HEK293 (cell line): ENCODE results near the gene MAP2K6.

ENCODE experiments used
- ELK4 ChIP-seq: IDR thresholded peaks from 2 replicates; pipeline ENCODE4 v1.6.1; 2011; ENCODE audit warnings: mild to moderate bottlenecking, low read depth, low read length, borderline replicate concordance
- KLF16 ChIP-seq: fragments of 450-650 bp; formaldehyde crosslinking; IDR thresholded peaks from 2 replicates; pipeline ENCODE4 v1.5.1; 2017; ENCODE audit warnings: missing biosample characterization, missing genetic modification characterization
- PRDM1 ChIP-seq: fragments of 450-650 bp; formaldehyde crosslinking; IDR thresholded peaks from 2 replicates; pipeline ENCODE4; 2016; ENCODE audit warnings: missing biosample characterization, missing genetic modification characterization
- ZNF426 ChIP-seq: fragments of 450-650 bp; formaldehyde crosslinking; IDR thresholded peaks from 2 replicates; pipeline ENCODE4 v1.5.1; 2017; ENCODE audit warnings: missing biosample characterization, missing genetic modification characterization, mild to moderate bottlenecking, inconsistent platforms, moderate library complexity
- ZNF530 ChIP-seq: fragments of 450-650 bp; formaldehyde crosslinking; IDR thresholded peaks from 2 replicates; pipeline ENCODE4 v1.5.1; 2016; ENCODE audit warnings: low read depth, missing biosample characterization, missing genetic modification characterization
- TF ChIP-seq, protein P1 (sequence below): fragments of 450-650 bp; formaldehyde crosslinking; IDR thresholded peaks from 2 replicates; pipeline ENCODE4 v1.5.1; 2017; ENCODE audit warnings: missing biosample characterization, missing genetic modification characterization
- TF ChIP-seq, protein P2 (sequence below): fragments of 450-650 bp; formaldehyde crosslinking; IDR thresholded peaks from 2 replicates; pipeline ENCODE4 v1.5.1; 2016; ENCODE audit warnings: missing biosample characterization, missing genetic modification characterization
- TF ChIP-seq, protein P3 (sequence below): fragments of 450-650 bp; formaldehyde crosslinking; IDR thresholded peaks from 2 replicates; pipeline ENCODE4 v1.5.1; 2016; ENCODE audit warnings: missing biosample characterization, missing genetic modification characterization

- no peak for TF ChIP-seq PRDM1 (tag by site-specific recombination)
- no peak for TF ChIP-seq ELK4
- TF ChIP-seq, protein P1, sequence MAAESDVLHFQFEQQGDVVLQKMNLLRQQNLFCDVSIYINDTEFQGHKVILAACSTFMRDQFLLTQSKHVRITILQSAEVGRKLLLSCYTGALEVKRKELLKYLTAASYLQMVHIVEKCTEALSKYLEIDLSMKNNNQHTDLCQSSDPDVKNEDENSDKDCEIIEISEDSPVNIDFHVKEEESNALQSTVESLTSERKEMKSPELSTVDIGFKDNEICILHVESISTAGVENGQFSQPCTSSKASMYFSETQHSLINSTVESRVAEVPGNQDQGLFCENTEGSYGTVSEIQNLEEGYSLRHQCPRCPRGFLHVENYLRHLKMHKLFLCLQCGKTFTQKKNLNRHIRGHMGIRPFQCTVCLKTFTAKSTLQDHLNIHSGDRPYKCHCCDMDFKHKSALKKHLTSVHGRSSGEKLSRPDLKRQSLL (tag by site-specific recombination): no peak
- no peak for TF ChIP-seq ZNF530 (tag by site-specific recombination)
- TF ChIP-seq, protein P2, sequence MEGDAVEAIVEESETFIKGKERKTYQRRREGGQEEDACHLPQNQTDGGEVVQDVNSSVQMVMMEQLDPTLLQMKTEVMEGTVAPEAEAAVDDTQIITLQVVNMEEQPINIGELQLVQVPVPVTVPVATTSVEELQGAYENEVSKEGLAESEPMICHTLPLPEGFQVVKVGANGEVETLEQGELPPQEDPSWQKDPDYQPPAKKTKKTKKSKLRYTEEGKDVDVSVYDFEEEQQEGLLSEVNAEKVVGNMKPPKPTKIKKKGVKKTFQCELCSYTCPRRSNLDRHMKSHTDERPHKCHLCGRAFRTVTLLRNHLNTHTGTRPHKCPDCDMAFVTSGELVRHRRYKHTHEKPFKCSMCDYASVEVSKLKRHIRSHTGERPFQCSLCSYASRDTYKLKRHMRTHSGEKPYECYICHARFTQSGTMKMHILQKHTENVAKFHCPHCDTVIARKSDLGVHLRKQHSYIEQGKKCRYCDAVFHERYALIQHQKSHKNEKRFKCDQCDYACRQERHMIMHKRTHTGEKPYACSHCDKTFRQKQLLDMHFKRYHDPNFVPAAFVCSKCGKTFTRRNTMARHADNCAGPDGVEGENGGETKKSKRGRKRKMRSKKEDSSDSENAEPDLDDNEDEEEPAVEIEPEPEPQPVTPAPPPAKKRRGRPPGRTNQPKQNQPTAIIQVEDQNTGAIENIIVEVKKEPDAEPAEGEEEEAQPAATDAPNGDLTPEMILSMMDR: no peak
- no peak for TF ChIP-seq KLF16 (tag by site-specific recombination)
- no peak for TF ChIP-seq ZNF426
- TF ChIP-seq, protein P3, sequence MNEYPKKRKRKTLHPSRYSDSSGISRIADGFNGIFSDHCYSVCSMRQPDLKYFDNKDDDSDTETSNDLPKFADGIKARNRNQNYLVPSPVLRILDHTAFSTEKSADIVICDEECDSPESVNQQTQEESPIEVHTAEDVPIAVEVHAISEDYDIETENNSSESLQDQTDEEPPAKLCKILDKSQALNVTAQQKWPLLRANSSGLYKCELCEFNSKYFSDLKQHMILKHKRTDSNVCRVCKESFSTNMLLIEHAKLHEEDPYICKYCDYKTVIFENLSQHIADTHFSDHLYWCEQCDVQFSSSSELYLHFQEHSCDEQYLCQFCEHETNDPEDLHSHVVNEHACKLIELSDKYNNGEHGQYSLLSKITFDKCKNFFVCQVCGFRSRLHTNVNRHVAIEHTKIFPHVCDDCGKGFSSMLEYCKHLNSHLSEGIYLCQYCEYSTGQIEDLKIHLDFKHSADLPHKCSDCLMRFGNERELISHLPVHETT: no peak
These were observed 124.3 kb downstream of the MAP2K6 start for GRCh38 chr17:69538795-69539194.
